Measurements from ENCODE around the gene CAMTA1.
A peak's percentile ranks its signal among the peaks of the same experiment; 100 is the strongest.
"Not testable (repeated sequence)": the region's sequence is repeated elsewhere in the genome, so short reads cannot be mapped to it uniquely, and the experiment has no call there.

Gene CAMTA1

GRCh38 chr1:7690076-7690475 lies 904.8 kb downstream of the CAMTA1 start:
- TF ChIP-seq ZNF274 (IDR thresholded peaks at IDR 0.05; ENCODE audit: low read depth, low read length) = no peak
- no peak overlapping the region for H3K4me3 ChIP-seq (ENCODE audit: low read length)

DNA sequence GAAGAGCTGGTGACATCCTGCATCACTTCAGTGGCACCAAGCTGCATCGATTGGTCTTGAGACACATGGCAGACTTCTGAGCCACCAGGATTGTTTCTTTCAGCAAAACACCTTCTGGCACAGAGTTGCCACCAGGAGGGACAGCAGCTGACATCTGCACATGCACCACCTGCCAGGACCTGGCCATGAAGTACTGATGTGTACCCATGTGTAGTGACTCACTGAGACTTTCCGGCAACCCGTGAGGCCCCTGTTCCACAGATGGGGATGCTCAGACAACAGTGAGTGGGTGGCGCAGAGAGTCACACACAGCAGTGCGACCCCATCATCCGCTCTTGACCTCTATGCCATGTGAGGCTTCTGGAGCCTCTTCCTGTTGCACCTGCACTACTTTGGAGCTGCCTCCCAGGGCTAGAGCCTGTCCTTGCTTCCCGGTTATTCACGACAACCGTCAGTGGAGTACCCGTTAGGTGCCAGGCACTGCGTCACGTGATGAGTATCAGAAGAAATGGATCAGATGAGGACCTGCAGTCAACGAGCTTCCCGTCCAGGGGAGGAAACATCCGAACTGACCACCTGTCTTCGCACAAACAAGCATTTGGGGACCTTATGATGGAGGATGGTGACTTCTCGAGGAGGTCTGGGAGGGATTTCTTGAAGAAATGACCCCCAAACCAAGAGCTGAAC lies 905.4 kb downstream of the CAMTA1 start:
- no peak overlapping the region for H3K4me3 ChIP-seq (ENCODE audit: low read length)
- TF ChIP-seq ZNF274 (IDR thresholded peaks at IDR 0.05; ENCODE audit: low read depth, low read length) = no peak

DNA sequence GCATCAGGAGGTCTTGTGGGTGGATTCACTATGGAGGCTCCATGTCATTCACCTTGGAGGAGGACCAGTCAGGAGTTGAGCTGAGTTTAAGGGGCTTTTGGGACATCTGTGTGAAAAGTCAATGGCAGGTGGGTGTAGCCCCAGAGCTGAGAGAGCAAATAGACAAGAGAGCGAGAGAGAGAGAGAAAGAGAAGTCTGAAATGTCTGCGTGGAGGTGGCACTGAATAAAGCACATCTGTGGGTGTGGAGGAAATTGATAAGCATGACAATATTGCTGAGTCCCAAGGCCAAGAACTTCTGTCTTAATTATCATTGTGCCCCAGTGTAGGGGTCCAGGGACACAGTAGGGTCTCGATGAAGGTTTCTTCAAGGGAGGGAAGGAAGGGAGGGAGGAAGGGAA lies 906.3 kb downstream of the CAMTA1 start:
- no peak for TF ChIP-seq ZNF274 (IDR thresholded peaks at IDR 0.05; ENCODE audit: low read depth, low read length)
- H3K4me3 ChIP-seq (ENCODE audit: low read length) = no peak overlapping the region

DNA sequence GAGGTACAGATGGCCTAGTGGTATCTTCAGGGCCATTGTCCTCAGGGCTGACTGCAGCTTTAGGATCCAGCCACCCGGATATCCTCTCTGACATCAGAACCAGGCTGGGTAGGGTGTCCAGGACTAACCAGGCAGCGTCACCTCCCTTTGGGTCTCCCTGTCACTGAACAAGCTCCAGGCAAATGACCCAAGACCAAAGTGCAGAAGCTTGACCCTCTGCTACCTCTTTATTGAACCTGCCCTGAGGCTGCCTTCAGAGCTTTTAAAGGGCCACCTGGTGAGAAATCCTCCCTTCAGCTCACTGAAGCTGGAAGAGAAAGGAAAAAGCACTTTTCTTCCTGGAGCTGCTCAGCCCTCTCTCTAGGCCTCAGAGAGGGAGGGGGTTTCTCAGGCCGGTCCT lies 906.8 kb downstream of the CAMTA1 start:
- TF ChIP-seq ZNF274 (IDR thresholded peaks at IDR 0.05; ENCODE audit: low read depth, low read length) = no peak
- no peak overlapping the region for H3K4me3 ChIP-seq (ENCODE audit: low read length)

- H3K4me3 ChIP-seq (ENCODE audit: low read length) = not testable (repeated sequence)
These were observed 907.8 kb downstream of the CAMTA1 start for GRCh38 chr1:7693037-7693436.

GRCh38 chr1:7693662-7694061 lies 908.4 kb downstream of the CAMTA1 start:
- H3K4me3 ChIP-seq (ENCODE audit: low read length) = no peak overlapping the region
- no peak for TF ChIP-seq ZNF274 (IDR thresholded peaks at IDR 0.05; ENCODE audit: low read depth, low read length)

DNA sequence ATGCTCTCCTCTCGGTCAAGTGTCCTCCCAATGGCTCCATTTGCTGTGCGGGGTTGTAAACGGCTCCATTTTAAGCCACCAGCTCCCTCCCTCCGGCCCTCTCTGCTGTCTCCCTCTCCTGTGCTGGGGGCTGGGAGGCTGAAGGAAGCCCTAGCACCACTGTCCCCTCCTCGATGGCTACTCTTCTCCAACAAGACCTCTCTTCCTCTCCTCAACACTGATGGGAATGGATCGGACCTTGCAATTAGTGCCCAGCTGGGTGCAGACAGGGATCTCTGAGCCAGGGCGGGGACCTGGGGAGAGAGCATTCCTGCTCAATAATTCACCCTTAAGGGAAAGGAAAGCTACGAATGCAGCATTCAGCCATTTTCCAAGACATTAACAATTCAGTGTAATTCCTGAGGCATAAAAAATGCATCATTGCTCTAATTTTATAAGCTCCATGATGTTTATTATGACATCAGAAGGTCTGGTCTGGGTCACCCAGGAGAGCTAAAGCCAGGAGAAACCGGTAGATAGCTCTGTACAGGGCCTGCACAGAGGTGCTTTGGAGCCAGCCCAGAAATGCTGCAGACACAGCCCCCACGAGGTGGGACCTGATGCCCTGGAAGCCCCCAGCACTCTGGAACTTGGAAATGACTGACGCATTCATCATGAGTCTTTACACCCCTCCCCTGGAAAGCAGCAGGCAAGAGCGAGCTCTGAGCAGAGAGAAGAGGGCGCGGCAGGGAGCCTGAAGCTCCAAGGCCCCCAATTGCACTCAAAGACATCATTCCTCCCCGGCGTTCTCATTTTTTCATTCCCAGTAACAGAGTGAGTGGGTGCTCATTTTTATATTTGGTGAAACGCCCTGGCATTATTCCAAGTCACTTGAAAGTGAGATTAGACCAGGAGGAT lies 909.6 kb downstream of the CAMTA1 start:
- TF ChIP-seq ZNF274 (IDR thresholded peaks at IDR 0.05; ENCODE audit: low read depth, low read length) = no peak
- H3K4me3 ChIP-seq (ENCODE audit: low read length) = no peak overlapping the region

GRCh38 chr1:7695497-7696117 lies 910.4 kb downstream of the CAMTA1 start:
- no peak for TF ChIP-seq ZNF274 (IDR thresholded peaks at IDR 0.05; ENCODE audit: low read depth, low read length)
- H3K4me3 ChIP-seq (ENCODE audit: low read length) = no peak overlapping the region

GRCh38 chr1:7698641-7699040 lies 913.4 kb downstream of the CAMTA1 start:
- TF ChIP-seq ZNF274 (IDR thresholded peaks at IDR 0.05; ENCODE audit: low read depth, low read length) = no peak
- H3K4me3 ChIP-seq (ENCODE audit: low read length) = no peak overlapping the region

GRCh38 chr1:7702365-7702764 lies 917.1 kb downstream of the CAMTA1 start:
- TF ChIP-seq ZNF274 (IDR thresholded peaks at IDR 0.05; ENCODE audit: low read depth, low read length) = no peak
- no peak overlapping the region for H3K4me3 ChIP-seq (ENCODE audit: low read length)

DNA sequence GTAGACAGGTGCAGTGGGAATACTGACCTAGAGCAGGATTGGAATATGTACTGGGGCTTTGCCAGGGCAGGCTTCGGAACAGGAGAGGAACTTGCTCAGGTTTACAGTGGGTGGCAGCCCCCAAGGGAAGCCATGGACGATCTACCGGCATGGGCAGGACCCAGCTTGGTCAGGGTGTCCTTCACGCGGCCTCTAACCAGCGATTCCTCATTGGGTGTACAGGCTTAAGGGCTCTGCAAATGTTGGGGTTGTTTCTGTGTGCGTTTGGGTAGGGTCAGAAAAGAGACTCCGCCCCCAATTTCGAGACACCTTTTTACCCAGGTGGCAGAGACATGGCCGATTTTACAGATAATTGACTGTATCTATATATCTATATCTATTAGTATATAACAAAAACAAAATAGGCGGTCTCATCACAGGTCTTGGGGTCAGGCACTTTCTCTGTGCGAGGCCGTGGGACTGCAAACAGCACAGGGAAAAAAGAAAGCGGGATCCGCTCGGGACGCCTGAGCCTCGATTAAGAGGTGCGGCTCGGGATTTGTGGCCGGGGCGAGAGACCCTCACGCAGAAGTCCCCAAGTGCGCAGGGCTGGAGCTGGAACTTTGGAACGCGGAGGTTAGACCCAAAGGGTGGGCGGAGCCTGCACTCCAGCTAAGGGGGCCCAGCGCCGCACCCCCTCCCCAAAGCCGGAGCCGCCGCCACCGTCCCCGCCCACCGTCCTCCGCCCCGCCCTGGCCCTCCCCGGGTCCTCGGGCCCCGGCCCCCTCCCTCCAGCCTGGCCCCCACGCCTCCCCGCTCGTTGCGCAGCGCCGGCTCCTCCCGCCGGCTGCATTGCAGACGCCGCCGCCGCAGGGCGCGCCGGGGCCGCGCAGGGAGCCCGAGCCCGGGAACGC lies 918.3 kb downstream of the CAMTA1 start:
- TF ChIP-seq ZNF274 (IDR thresholded peaks at IDR 0.05; ENCODE audit: low read depth, low read length) = no peak
- H3K4me3 ChIP-seq (ENCODE audit: low read length) = no peak overlapping the region

DNA sequence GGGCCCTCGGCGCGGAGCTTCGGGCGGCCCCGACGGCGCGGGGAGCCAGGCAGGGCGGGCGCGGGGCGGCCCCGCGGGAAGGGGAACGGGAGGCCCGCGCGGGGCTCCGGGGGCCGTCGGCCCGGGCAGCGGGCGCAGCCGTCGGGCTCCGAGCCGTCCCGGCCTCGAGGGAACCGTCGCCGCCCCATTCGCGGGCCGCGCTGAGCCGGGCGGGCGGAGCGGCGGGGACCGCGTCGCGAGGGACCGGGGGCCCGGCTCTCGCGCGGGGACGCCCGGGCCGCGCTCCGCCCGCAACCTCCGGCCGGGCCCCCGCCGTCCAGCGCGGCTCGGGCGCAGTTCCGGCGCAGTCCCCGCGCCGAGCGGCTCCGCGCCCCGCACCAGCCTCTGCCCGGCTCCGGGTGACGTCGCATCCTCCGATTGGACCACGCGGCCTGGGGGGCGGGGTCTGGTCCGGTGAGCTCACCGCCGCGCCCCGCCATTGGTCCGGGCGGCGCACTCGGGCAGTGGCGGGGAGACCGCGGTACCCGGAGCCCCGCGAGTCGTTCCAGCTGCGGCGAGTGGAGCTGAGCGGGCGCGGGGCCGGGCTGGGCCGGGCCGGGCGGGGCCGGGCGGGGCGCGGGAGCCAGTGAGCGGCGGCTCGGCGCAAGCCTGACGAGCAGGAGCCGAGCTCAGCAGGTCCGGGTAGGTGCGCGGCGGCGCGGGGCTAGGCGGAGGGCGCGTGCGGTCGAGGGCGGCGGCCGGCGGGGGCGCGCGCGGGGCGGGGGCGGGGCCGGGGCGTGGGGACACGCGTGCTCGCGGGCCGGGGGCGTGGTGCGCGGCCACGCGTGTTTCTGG lies 919.2 kb downstream of the CAMTA1 start:
- no peak for TF ChIP-seq ZNF274 (IDR thresholded peaks at IDR 0.05; ENCODE audit: low read depth, low read length)
- peak overlapping the region; percentile 54 for H3K4me3 ChIP-seq (ENCODE audit: low read length)

All from GM08714 (cell line).